GM23338 (cell line): ENCODE measurements around the gene FRY. TPM values are rescaled to one million over a fixed set of nuclear protein-coding genes. Genes with fewer than 3 reads are reported as not detected.

Source experiments
- ATAC-seq: fragments of 200-7000 bp; cut with Tn5 transposase; 3 replicates; pipeline ENCODE4 v1.9.1; 2020
- DNase-seq: peaks from one replicate; pipeline ENCODE4 v3.0.0-alpha.2; 2015; ENCODE audit warnings: low spot score
- H2AFZ ChIP-seq: fragments of 200-600 bp; sonication (generic); 2 replicates; pipeline ENCODE4 v1.8.0; 2016; ENCODE audit warnings: antibody characterized with exemption, mild to moderate bottlenecking, moderate library complexity
- H3F3A ChIP-seq: fragments of 200-600 bp; sonication (generic); replicated peaks from 2 replicates; pipeline ENCODE4 v1.8.0; 2017; ENCODE audit warnings: antibody characterized with exemption, mixed run types, low read depth
- H3K27ac ChIP-seq: fragments of 200-600 bp; sonication (generic); 2 replicates; pipeline ENCODE4 v1.6.1; 2016; ENCODE audit warnings: low read depth
- H3K27me3 ChIP-seq: fragments of 200-600 bp; sonication (generic); 2 replicates; pipeline ENCODE4 v1.8.0; 2016; ENCODE audit warnings: mild to moderate bottlenecking, mixed run types, moderate library complexity; ENCODE audit not compliant: insufficient read depth
- H3K36me3 ChIP-seq: fragments of 200-600 bp; sonication (generic); 2 replicates; pipeline ENCODE4 v1.8.0; 2016; ENCODE audit warnings: mild to moderate bottlenecking; ENCODE audit not compliant: insufficient read depth
- H3K4me1 ChIP-seq: fragments of 200-600 bp; sonication (generic); 2 replicates; pipeline ENCODE4 v1.8.0; 2016; ENCODE audit warnings: mild to moderate bottlenecking, moderate library complexity; ENCODE audit not compliant: insufficient read depth
- H3K4me2 ChIP-seq: fragments of 200-600 bp; sonication (generic); 2 replicates; pipeline ENCODE4 v1.7.1; 2017; ENCODE audit warnings: mixed run types
- H3K4me3 ChIP-seq: fragments of 200-600 bp; sonication (generic); 2 replicates; pipeline ENCODE4 v1.6.1; 2016; ENCODE audit warnings: mixed run types
- H3K79me2 ChIP-seq: fragments of 200-600 bp; sonication (generic); replicated peaks from 2 replicates; pipeline ENCODE4 v1.8.0; 2017; ENCODE audit warnings: mild to moderate bottlenecking; ENCODE audit not compliant: insufficient read depth
- H3K9me2 ChIP-seq: fragments of 200-600 bp; sonication (generic); 2 replicates; pipeline ENCODE4 v1.8.0; 2017; ENCODE audit not compliant: insufficient read depth
- H4K20me1 ChIP-seq: fragments of 200-600 bp; sonication (generic); replicated peaks from 2 replicates; pipeline ENCODE4 v1.8.0; 2017; ENCODE audit warnings: mild to moderate bottlenecking; ENCODE audit not compliant: insufficient read depth
- H3K27ac Mint-ChIP-seq: 2 replicates; pipeline ENCODE4 v1.8.0; 2020; ENCODE audit warnings: inconsistent platforms, mild to moderate bottlenecking, moderate library complexity, mixed read lengths
- H3K27me3 Mint-ChIP-seq: 3 replicates; pipeline ENCODE4 v1.8.0; 2022; ENCODE audit warnings: low read depth, mild to moderate bottlenecking, moderate library complexity, mixed read lengths, inconsistent platforms; ENCODE audit not compliant: insufficient read depth, poor library complexity
- H3K36me3 Mint-ChIP-seq: 3 replicates; pipeline ENCODE4 v1.8.0; 2021; ENCODE audit warnings: low read depth, mild to moderate bottlenecking, inconsistent platforms, moderate library complexity, mixed read lengths
- H3K4me1 Mint-ChIP-seq: 3 replicates; pipeline ENCODE4 v1.8.0; 2020; ENCODE audit warnings: mild to moderate bottlenecking, inconsistent platforms, mixed read lengths
- H3K4me3 Mint-ChIP-seq: 3 replicates; pipeline ENCODE4 v1.8.0; 2021; ENCODE audit warnings: moderate library complexity, mild to moderate bottlenecking, inconsistent platforms, mixed read lengths
- H3K9me3 Mint-ChIP-seq: 3 replicates; pipeline ENCODE4 v1.8.0; 2020; ENCODE audit warnings: moderate library complexity, mild to moderate bottlenecking, inconsistent platforms, mixed read lengths
- CREB1 ChIP-seq: fragments of 250-450 bp; sonication (Bioruptor Pico); IDR thresholded peaks from 2 replicates; pipeline ENCODE4 v1.5.0; 2020; ENCODE audit warnings: low read depth, mild to moderate bottlenecking, moderate library complexity
- CTCF ChIP-seq, 2 experiments: fragments of 200-600 bp in 1 of 2; sonication (generic) in 1 of 2; conservative IDR thresholded peaks; 2 replicates each; pipeline versions ENCODE4 v1.5.1 to v1.6.1; 2016 to 2017; ENCODE audit warnings: antibody characterized with exemption in 2 of 2, low read depth in 2 of 2, mild to moderate bottlenecking in 2 of 2, moderate library complexity in 1 of 2
- ETS1 ChIP-seq: IDR thresholded peaks from 2 replicates; pipeline ENCODE4 v1.6.1; 2016; ENCODE audit warnings: antibody characterized with exemption
- EZH2 ChIP-seq: fragments of 200-600 bp; sonication (generic); IDR thresholded peaks from one replicate; pipeline ENCODE4 v1.8.0; 2017; ENCODE audit warnings: antibody characterized with exemption, mild to moderate bottlenecking, low read depth; ENCODE audit not compliant: unreplicated experiment
- EZH2phosphoT487 ChIP-seq: fragments of 200-600 bp; sonication (generic); IDR thresholded peaks from one replicate; pipeline ENCODE4 v1.8.1; 2018; ENCODE audit warnings: antibody characterized with exemption; ENCODE audit not compliant: unreplicated experiment
- JUNB ChIP-seq: IDR thresholded peaks from one replicate; pipeline ENCODE4 v1.6.1; 2016; ENCODE audit warnings: antibody characterized with exemption; ENCODE audit not compliant: unreplicated experiment
- NANOG ChIP-seq: IDR thresholded peaks from 2 replicates; pipeline ENCODE4 v1.6.1; 2016; ENCODE audit warnings: antibody characterized with exemption, borderline replicate concordance
- POLR2AphosphoS5 ChIP-seq: IDR thresholded peaks from 2 replicates; pipeline ENCODE4 v1.6.1; 2016; ENCODE audit warnings: antibody characterized with exemption, low read depth
- REST ChIP-seq: IDR thresholded peaks from one replicate; pipeline ENCODE4 v1.6.1; 2018; ENCODE audit warnings: antibody characterized with exemption; ENCODE audit not compliant: unreplicated experiment
- STAT1 ChIP-seq: IDR thresholded peaks from one replicate; pipeline ENCODE4 v1.6.1; 2016; ENCODE audit warnings: antibody characterized with exemption; ENCODE audit not compliant: unreplicated experiment
- ZNF114 ChIP-seq: fragments of 250-450 bp; sonication (Bioruptor Pico); IDR thresholded peaks from 2 replicates; pipeline ENCODE4 v1.5.0; 2020; ENCODE audit warnings: mild to moderate bottlenecking, moderate library complexity
- ZNF331 ChIP-seq: fragments of 250-450 bp; sonication (Bioruptor Pico); IDR thresholded peaks from 2 replicates; pipeline ENCODE4 v1.5.0; 2020; ENCODE audit warnings: low read depth, mild to moderate bottlenecking, moderate library complexity
- polyA plus RNA-seq: library from polyadenylated mRNA; unstranded; fragments of >200 nt; fragmentation: Nextera tagmentation; extraction: Ambion mirVana; gene quantifications from 2 replicates; pipeline ENCODE4 v1.2.1, GENCODE V29; 2016
- total RNA-seq: library from RNA; depleted of rRNA; stranded (reverse); fragments of >200 nt; shearing (Covaris generic); gene quantifications from 2 replicates; pipeline ENCODE4 v1.2.3, GENCODE V29; 2014
- TF ChIP-seq, protein P1 (sequence below): fragments of 250-450 bp; sonication (Bioruptor Pico); IDR thresholded peaks from 2 replicates; pipeline ENCODE4 v1.5.0; 2020; ENCODE audit warnings: mild to moderate bottlenecking, moderate library complexity

The FRY gene
- total and polyA plus RNA-seq, 2 experiments from 2014 or later: 2.4 to 10.1 TPM

GRCh38 chr13:32211813-32212212 is 180.2 kb downstream of the FRY start:
- no peaks in the 10 kb centered on the region for H4K20me1 ChIP-seq
- Mint-ChIP-seq H3K4me3 (no peak overlapping the region), H3K9me3 (no peaks in the 10 kb centered on the region), H3K27ac (no peak overlapping the region), H3K36me3 (no peaks in the 10 kb centered on the region), H3K4me1 (peaks cover 9% of the 10 kb centered on the region), H3K27me3 (no peaks in the 10 kb centered on the region)
- TF ChIP-seq ZNF331 (CRISPR knock-in tag): no peak
- TF ChIP-seq, protein P1, sequence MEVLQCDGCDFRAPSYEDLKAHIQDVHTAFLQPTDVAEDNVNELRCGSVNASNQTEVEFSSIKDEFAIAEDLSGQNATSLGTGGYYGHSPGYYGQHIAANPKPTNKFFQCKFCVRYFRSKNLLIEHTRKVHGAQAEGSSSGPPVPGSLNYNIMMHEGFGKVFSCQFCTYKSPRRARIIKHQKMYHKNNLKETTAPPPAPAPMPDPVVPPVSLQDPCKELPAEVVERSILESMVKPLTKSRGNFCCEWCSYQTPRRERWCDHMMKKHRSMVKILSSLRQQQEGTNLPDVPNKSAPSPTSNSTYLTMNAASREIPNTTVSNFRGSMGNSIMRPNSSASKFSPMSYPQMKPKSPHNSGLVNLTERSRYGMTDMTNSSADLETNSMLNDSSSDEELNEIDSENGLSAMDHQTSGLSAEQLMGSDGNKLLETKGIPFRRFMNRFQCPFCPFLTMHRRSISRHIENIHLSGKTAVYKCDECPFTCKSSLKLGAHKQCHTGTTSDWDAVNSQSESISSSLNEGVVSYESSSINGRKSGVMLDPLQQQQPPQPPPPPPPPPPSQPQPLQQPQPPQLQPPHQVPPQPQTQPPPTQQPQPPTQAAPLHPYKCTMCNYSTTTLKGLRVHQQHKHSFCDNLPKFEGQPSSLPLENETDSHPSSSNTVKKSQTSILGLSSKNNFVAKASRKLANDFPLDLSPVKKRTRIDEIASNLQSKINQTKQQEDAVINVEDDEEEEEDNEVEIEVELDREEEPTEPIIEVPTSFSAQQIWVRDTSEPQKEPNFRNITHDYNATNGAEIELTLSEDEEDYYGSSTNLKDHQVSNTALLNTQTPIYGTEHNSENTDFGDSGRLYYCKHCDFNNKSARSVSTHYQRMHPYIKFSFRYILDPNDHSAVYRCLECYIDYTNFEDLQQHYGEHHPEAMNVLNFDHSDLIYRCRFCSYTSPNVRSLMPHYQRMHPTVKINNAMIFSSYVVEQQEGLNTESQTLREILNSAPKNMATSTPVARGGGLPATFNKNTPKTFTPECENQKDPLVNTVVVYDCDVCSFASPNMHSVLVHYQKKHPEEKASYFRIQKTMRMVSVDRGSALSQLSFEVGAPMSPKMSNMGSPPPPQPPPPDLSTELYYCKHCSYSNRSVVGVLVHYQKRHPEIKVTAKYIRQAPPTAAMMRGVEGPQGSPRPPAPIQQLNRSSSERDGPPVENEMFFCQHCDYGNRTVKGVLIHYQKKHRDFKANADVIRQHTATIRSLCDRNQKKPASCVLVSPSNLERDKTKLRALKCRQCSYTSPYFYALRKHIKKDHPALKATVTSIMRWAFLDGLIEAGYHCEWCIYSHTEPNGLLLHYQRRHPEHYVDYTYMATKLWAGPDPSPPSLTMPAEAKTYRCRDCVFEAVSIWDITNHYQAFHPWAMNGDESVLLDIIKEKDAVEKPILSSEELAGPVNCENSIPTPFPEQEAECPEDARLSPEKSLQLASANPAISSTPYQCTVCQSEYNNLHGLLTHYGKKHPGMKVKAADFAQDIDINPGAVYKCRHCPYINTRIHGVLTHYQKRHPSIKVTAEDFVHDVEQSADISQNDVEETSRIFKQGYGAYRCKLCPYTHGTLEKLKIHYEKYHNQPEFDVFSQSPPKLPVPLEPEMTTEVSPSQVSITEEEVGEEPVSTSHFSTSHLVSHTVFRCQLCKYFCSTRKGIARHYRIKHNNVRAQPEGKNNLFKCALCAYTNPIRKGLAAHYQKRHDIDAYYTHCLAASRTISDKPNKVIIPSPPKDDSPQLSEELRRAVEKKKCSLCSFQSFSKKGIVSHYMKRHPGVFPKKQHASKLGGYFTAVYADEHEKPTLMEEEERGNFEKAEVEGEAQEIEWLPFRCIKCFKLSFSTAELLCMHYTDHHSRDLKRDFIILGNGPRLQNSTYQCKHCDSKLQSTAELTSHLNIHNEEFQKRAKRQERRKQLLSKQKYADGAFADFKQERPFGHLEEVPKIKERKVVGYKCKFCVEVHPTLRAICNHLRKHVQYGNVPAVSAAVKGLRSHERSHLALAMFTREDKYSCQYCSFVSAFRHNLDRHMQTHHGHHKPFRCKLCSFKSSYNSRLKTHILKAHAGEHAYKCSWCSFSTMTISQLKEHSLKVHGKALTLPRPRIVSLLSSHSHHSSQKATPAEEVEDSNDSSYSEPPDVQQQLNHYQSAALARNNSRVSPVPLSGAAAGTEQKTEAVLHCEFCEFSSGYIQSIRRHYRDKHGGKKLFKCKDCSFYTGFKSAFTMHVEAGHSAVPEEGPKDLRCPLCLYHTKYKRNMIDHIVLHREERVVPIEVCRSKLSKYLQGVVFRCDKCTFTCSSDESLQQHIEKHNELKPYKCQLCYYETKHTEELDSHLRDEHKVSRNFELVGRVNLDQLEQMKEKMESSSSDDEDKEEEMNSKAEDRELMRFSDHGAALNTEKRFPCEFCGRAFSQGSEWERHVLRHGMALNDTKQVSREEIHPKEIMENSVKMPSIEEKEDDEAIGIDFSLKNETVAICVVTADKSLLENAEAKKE (CRISPR knock-in tag): no peak
- no peak for TF ChIP-seq STAT1
- no peak for TF ChIP-seq EZH2
- TF ChIP-seq CREB1: no peak
- no peak for TF ChIP-seq NANOG
- TF ChIP-seq CTCF (conservative IDR thresholded peaks at IDR 0.05; ENCODE audit: low read depth in 2 of 2): no peak
- TF ChIP-seq EZH2phosphoT487: no peak
- no peak for TF ChIP-seq ZNF114 (CRISPR knock-in tag)
- TF ChIP-seq JUNB: no peak
- no peak for TF ChIP-seq ETS1
- no peak for TF ChIP-seq REST
- no peak for TF ChIP-seq POLR2AphosphoS5
- no peak overlapping the region for H2AFZ ChIP-seq
- H3K27ac ChIP-seq: no peak overlapping the region
- H3K36me3 ChIP-seq: no peaks in the 10 kb centered on the region
- no peaks in the 10 kb centered on the region for H3K27me3 ChIP-seq
- no peak overlapping the region for H3K4me2 ChIP-seq
- no peak overlapping the region for H3K4me3 ChIP-seq
- peaks cover 4% of the 10 kb centered on the region for H3K4me1 ChIP-seq
- H3K79me2 ChIP-seq: no peaks in the 10 kb centered on the region
- no peaks in the 10 kb centered on the region for H3K9me2 ChIP-seq
- ATAC-seq (no peak), DNase-seq (no peak)
- no peaks in the 10 kb centered on the region for H3F3A ChIP-seq
